DND-41 (cell line): ENCODE results near the gene SPTLC2.

Experiments used
- ATAC-seq: fragments of 200-7000 bp; cut with Tn5 transposase; 3 replicates; pipeline ENCODE4 v1.9.1; 2021; ENCODE audit warnings: low read depth; ENCODE audit not compliant: insufficient read depth
- DNase-seq: peaks from one replicate; pipeline ENCODE4 v3.0.0-alpha.2; 2020
- H2AFZ ChIP-seq: 2 replicates; pipeline ENCODE4 v1.6.0; 2012; ENCODE audit warnings: low read depth, low read length
- H3K27ac ChIP-seq: 2 replicates; pipeline ENCODE4 v1.5.1; 2012; ENCODE audit warnings: low read length, inconsistent platforms
- H3K27me3 ChIP-seq: fragments of 200-600 bp; sonication (generic); 2 replicates; pipeline ENCODE4 v1.6.0; 2012; ENCODE audit warnings: low read length, mild to moderate bottlenecking, inconsistent platforms; ENCODE audit not compliant: insufficient read depth, poor library complexity
- H3K36me3 ChIP-seq: 2 replicates; pipeline ENCODE4 v1.5.1; 2012; ENCODE audit warnings: low read length, inconsistent platforms; ENCODE audit not compliant: insufficient read depth
- H3K4me1 ChIP-seq: 2 replicates; pipeline ENCODE4 v1.5.1; 2012; ENCODE audit warnings: mild to moderate bottlenecking, low read length; ENCODE audit not compliant: insufficient read depth
- H3K4me2 ChIP-seq: 2 replicates; pipeline ENCODE4 v1.6.0; 2012; ENCODE audit warnings: mild to moderate bottlenecking, moderate library complexity, low read length, inconsistent platforms; ENCODE audit not compliant: insufficient read depth
- H3K4me3 ChIP-seq, 2 experiments: fragments of 200-600 bp in 1 of 2; shearing (Covaris generic) in 1 of 2; 2 replicates each; pipeline ENCODE4 v1.5.1; 2012 to 2016; ENCODE audit warnings: inconsistent platforms in 2 of 2, low read length in 2 of 2, mild to moderate bottlenecking in 2 of 2, low read depth in 1 of 2, moderate library complexity in 1 of 2
- H3K79me2 ChIP-seq: 2 replicates; pipeline ENCODE4 v1.6.0; 2012; ENCODE audit warnings: low read length, inconsistent platforms; ENCODE audit not compliant: insufficient read depth
- H3K9ac ChIP-seq: 2 replicates; pipeline ENCODE4 v1.6.0; 2012; ENCODE audit warnings: low read depth, mild to moderate bottlenecking, inconsistent platforms, low read length, moderate library complexity
- H3K9me3 ChIP-seq: 2 replicates; pipeline ENCODE4 v1.5.1; 2012; ENCODE audit warnings: low read length, moderate library complexity, mild to moderate bottlenecking, inconsistent platforms; ENCODE audit not compliant: insufficient read depth, severe bottlenecking
- H4K20me1 ChIP-seq: 2 replicates; pipeline ENCODE4 v1.6.0; 2012; ENCODE audit warnings: low read length; ENCODE audit not compliant: insufficient read depth
- CTCF ChIP-seq: IDR thresholded peaks from 2 replicates; pipeline ENCODE4 v1.5.1; 2012; ENCODE audit warnings: borderline replicate concordance, low read length, moderate library complexity, mild to moderate bottlenecking; ENCODE audit not compliant: poor library complexity, severe bottlenecking; ENCODE audit errors: extremely low read depth
- EZH2 ChIP-seq: IDR thresholded peaks from 3 replicates; pipeline ENCODE4 v1.6.1; 2012; ENCODE audit warnings: borderline replicate concordance, low read depth, mild to moderate bottlenecking, moderate library complexity, low read length, inconsistent platforms; ENCODE audit not compliant: severe bottlenecking

Gene SPTLC2

GRCh38 chr14:77580477-77580876 is 36.0 kb downstream of the SPTLC2 start:
- Histone ChIP-seq H3K27me3 (no peaks in the 10 kb centered on the region), H4K20me1 (peaks cover 6% of the 10 kb centered on the region; the same call in 1 of the 2 replicates), H3K36me3 (peaks cover 10% of the 10 kb centered on the region), H3K9me3 (no peaks in the 10 kb centered on the region), H3K4me3 (no peak overlapping the region), H3K4me2 (no peak overlapping the region), H3K4me1 (peaks cover 5% of the 10 kb centered on the region; the same call in 1 of the 2 replicates), H2AFZ (no peak overlapping the region), H3K27ac (no peak overlapping the region), H3K9ac (no peak overlapping the region), H3K79me2 (peaks cover 27% of the 10 kb centered on the region; the same call in 1 of the 2 replicates)
- no peak for ATAC-seq
- TF ChIP-seq EZH2 (no peak), CTCF (no peak)
- DNase-seq: no peak

GRCh38 chr14:77579780-77580179 is 36.7 kb downstream of the SPTLC2 start:
- Histone ChIP-seq H3K4me2 (no peak overlapping the region), H3K9me3 (no peaks in the 10 kb centered on the region), H4K20me1 (peaks cover 5% of the 10 kb centered on the region; the same call in 1 of the 2 replicates), H3K79me2 (peaks cover 26% of the 10 kb centered on the region; the same call in 1 of the 2 replicates), H2AFZ (no peak overlapping the region), H3K27ac (no peak overlapping the region), H3K9ac (no peak overlapping the region), H3K36me3 (peaks cover 14% of the 10 kb centered on the region), H3K4me1 (peaks cover 5% of the 10 kb centered on the region; the same call in 1 of the 2 replicates), H3K4me3 (no peak overlapping the region), H3K27me3 (no peaks in the 10 kb centered on the region)
- no peak for DNase-seq
- no peak for ATAC-seq
- TF ChIP-seq EZH2: no peak
- no peak for TF ChIP-seq CTCF

- H3K4me2 ChIP-seq: no peak overlapping the region
- no peaks in the 10 kb centered on the region for H3K9me3 ChIP-seq
- no peak overlapping the region for H3K4me3 ChIP-seq
- H4K20me1 ChIP-seq: peaks cover 3% of the 10 kb centered on the region; the same call in 1 of the 2 replicates
- ATAC-seq (no peak), DNase-seq (no peak)
- H2AFZ ChIP-seq: no peak overlapping the region
- peaks cover 5% of the 10 kb centered on the region; the same call in 1 of the 2 replicates for H3K4me1 ChIP-seq
- H3K27me3 ChIP-seq: no peaks in the 10 kb centered on the region
- TF ChIP-seq EZH2 (no peak), CTCF (no peak)
- peaks cover 16% of the 10 kb centered on the region for H3K36me3 ChIP-seq
- no peak overlapping the region for H3K9ac ChIP-seq
- H3K27ac ChIP-seq: no peak overlapping the region
- peaks cover 23% of the 10 kb centered on the region; the same call in 1 of the 2 replicates for H3K79me2 ChIP-seq
Observed at GRCh38 chr14:77579065-77579464, 37.4 kb downstream of the SPTLC2 start.
